ENCODE results near the gene DDN. TPM values are rescaled to one million over a fixed set of nuclear protein-coding genes. Genes with fewer than 3 reads are reported as not detected.

Gene DDN
- total RNA-seq, 2 experiments from 2014 or later: 0.72 to 1.2 TPM

DNA sequence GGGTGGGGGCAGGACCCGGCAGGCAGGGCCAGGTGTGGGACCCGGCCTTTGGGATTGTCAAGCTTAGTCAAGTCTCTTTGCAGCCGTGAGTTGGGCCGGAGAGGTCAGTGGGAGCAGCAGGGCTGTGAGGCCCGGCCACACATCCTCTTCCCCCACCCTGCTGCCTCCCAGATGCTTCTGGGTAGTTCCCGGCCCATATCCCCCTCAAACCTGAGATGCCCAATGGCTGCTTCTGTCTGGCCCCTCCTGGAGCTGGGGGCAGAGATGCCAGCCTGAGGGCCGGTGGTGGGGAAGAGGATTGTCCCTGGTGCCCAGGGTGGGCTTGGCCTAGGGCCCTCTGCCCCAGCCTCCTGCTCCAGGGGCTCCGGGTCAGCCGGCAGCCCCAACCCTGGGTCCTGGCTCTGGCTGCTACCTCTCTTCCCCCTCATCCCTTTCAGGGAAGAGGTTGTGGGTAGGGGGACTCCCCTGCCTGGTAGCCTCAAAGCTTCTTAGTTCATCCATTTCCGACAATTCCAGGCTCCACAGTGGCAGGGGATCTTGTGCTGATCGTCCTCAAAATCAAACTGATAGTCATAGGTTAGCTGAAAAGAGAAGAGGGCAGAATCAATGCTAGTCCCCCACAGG lies 22.2 kb upstream of the DDN start:
- no peak overlapping the region for H3K27ac Mint-ChIP-seq
- POLR2A ChIA-PET: interaction anchor here (1.0 to 3.7 kb wide), 3 partner anchors 22 to 110 kb away, joined by 4 to 22 read pairs (median 5); partner anchors contain the start of gene TUBA1B
- intact Hi-C loops (cut with micrococcal nuclease): no loop called here
- CTCF ChIA-PET: interaction anchor here (1.0 to 3.3 kb wide), 7 partner anchors 13 to 117 kb away, joined by 3 to 37 read pairs (median 5); a partner anchor contains a TSS
- peaks cover 32% of the 10 kb centered on the region for H3K36me3 Mint-ChIP-seq (ENCODE audit: low read depth)
- no peak overlapping the region for H3K4me3 Mint-ChIP-seq
- H3K4me1 Mint-ChIP-seq (ENCODE audit: low read depth): peaks cover 22% of the 10 kb centered on the region
- ATAC-seq: no peak
- TF ChIP-seq, protein P1, sequence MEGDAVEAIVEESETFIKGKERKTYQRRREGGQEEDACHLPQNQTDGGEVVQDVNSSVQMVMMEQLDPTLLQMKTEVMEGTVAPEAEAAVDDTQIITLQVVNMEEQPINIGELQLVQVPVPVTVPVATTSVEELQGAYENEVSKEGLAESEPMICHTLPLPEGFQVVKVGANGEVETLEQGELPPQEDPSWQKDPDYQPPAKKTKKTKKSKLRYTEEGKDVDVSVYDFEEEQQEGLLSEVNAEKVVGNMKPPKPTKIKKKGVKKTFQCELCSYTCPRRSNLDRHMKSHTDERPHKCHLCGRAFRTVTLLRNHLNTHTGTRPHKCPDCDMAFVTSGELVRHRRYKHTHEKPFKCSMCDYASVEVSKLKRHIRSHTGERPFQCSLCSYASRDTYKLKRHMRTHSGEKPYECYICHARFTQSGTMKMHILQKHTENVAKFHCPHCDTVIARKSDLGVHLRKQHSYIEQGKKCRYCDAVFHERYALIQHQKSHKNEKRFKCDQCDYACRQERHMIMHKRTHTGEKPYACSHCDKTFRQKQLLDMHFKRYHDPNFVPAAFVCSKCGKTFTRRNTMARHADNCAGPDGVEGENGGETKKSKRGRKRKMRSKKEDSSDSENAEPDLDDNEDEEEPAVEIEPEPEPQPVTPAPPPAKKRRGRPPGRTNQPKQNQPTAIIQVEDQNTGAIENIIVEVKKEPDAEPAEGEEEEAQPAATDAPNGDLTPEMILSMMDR (IDR thresholded peaks at IDR 0.05): no peak
- no peaks in the 10 kb centered on the region for H3K9me3 Mint-ChIP-seq
- H3K27me3 Mint-ChIP-seq: no peaks in the 10 kb centered on the region
- DNase-seq: no peak

DNA sequence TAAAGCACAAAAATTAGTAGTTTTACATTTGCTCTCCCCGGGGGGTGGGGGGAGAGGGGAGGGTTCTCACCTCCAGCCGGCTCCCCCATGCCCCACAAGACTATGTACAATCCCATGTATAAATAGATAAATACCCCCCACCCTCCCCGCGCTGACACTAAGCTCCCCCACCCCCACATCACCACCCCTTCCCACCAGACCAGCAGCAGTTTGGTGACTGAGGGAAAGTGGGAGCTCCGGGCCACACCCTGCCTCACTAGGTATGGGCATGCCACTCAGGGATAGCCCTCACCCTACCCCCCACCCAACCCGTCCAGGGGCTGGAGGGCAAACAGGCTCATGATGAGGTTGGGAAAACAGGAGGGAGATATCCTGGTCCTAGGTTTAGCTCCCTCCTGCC lies 21.3 kb upstream of the DDN start:
- Mint-ChIP-seq H3K27me3 (no peaks in the 10 kb centered on the region), H3K4me1 (ENCODE audit: low read depth) (peaks cover 23% of the 10 kb centered on the region), H3K36me3 (ENCODE audit: low read depth) (peaks cover 26% of the 10 kb centered on the region), H3K9me3 (no peaks in the 10 kb centered on the region), H3K27ac (peak overlapping the region; percentile 2), H3K4me3 (no peak overlapping the region)
- TF ChIP-seq, protein P1 (IDR thresholded peaks at IDR 0.05): no peak
- CTCF ChIA-PET: interaction anchor here (1.0 to 3.3 kb wide), 16 partner anchors 11 to 168 kb away, joined by 3 to 37 read pairs (median 6); partner anchors contain the start of genes DDX23 and WNT1
- POLR2A ChIA-PET: interaction anchor here (0.9 to 3.7 kb wide), 6 partner anchors 10 to 168 kb away, joined by 3 to 22 read pairs (median 4); partner anchors contain the start of genes DDX23, FKBP11 and TUBA1B
- intact Hi-C loops (cut with micrococcal nuclease): no loop called here
- ATAC-seq: no peak
- no peak for DNase-seq

DNA sequence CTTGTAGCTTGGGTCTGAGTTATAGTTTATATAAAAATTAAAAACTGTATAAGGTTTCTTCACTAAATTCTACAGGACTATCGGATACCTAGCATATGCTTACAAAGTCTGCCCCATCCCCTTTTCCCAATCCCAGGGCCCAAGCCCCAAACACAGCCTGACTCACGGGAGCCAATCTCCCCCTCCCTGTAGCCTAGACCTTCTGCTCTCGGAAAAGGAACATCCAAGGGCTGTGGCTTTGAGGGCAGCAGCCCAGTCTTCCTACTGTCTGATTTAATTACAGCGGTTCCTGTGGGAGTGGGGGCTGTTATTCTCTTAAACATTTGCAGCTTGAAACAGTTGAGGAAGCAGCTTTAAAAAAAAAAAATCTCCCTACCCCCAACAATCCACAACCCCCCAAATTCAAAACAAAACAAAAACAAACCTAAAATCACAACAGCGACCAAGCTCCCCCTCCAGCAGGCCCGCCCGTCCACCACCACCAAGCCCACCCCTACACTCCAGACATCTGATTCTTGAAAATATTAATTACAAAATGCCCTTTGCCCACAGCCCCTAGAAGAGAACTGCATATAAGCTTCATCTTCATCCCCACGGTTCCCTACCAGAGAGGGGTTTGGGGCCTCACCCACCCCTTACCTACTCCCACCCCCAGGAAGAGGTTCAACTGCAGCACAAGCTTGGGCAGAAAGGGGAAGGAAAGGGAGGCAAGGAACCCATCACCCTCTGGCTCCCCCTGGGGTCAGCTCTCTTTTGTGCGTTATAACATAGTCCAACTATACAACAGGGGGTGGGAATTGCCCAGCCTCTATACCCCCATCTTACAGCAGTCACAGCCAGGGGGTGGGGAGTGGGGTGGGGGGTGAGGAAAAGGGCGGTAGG lies 20.5 kb upstream of the DDN start:
- Mint-ChIP-seq H3K4me1 (ENCODE audit: low read depth) (peaks cover 23% of the 10 kb centered on the region), H3K36me3 (ENCODE audit: low read depth) (peaks cover 28% of the 10 kb centered on the region), H3K9me3 (no peaks in the 10 kb centered on the region), H3K4me3 (peak overlapping the region; percentile 95), H3K27me3 (no peaks in the 10 kb centered on the region), H3K27ac (peak overlapping the region; percentile 98)
- TF ChIP-seq, protein P1 (IDR thresholded peaks at IDR 0.05): peak; percentile 36
- intact Hi-C loops (cut with micrococcal nuclease): no loop called here
- peak; percentile 80 for DNase-seq
- CTCF ChIA-PET: interaction anchor here (0.6 to 3.3 kb wide), 19 partner anchors 10 to 167 kb away, joined by 3 to 37 read pairs (median 5); partner anchors contain the start of genes DDX23 and WNT1
- ATAC-seq: peak; percentile 14
- POLR2A ChIA-PET: interaction anchor here (0.5 to 3.7 kb wide), 9 partner anchors 10 to 167 kb away, joined by 3 to 22 read pairs (median 4); partner anchors contain the start of genes DDN, DDX23, FKBP11 and TUBA1B

DNA sequence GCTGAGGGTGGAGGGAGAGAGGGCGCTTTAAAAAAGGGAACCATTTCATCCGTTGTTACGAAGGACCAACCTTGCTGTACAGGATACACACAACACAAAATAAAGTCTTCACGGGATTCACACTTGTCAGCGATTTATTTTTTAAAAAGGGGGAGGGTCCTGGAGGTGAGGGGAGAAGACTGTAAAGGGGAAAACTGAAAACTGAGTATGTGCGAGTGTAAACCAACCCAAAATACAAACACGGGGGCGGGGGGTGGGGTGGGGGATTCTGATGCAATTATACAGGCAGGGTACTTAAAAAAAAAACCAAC lies 19.9 kb upstream of the DDN start:
- POLR2A ChIA-PET: interaction anchor here (0.5 to 3.7 kb wide), 5 partner anchors 11 to 113 kb away, joined by 3 to 22 read pairs (median 5); partner anchors contain the start of genes DDN and TUBA1B
- DNase-seq (no peak), ATAC-seq (peak; percentile 14)
- CTCF ChIA-PET: interaction anchor here (0.9 to 3.3 kb wide), 11 partner anchors 10 to 166 kb away, joined by 3 to 37 read pairs (median 6); partner anchors contain the start of genes DDX23 and WNT1
- peaks cover 23% of the 10 kb centered on the region for H3K4me1 Mint-ChIP-seq (ENCODE audit: low read depth)
- peak overlapping the region; percentile 98 for H3K27ac Mint-ChIP-seq
- intact Hi-C loops (cut with micrococcal nuclease): no loop called here
- H3K9me3 Mint-ChIP-seq: no peaks in the 10 kb centered on the region
- no peaks in the 10 kb centered on the region for H3K27me3 Mint-ChIP-seq
- peaks cover 27% of the 10 kb centered on the region for H3K36me3 Mint-ChIP-seq (ENCODE audit: low read depth)
- H3K4me3 Mint-ChIP-seq: peak overlapping the region; percentile 95
- TF ChIP-seq, protein P1 (IDR thresholded peaks at IDR 0.05): no peak

Data from activated CD8-positive, alpha-beta T cell treated with anti-CD3 and anti-CD28 coated beads for 36 hours (primary cell).